Esophagus muscularis mucosa (tissue), 4 donors: ENCODE data around the gene ZNF213. TPM values are rescaled to one million over a fixed set of nuclear protein-coding genes. Genes with fewer than 3 reads are reported as not detected.

ENCODE experiments used
- DNase-seq: peaks from one replicate; pipeline ENCODE4 v3.0.0-alpha.2; 2017; ENCODE audit errors: extremely low spot score
- H3K27ac ChIP-seq, 4 donors: fragments of 200-600 bp; sonication (generic); replicated peaks in 1 of 4; 1 replicate in 3 of 4; 2 replicates in 1 of 4; pipeline ENCODE4 v1.5.1; 2016 to 2019; ENCODE audit warnings: mild to moderate bottlenecking in 1 of 4
- H3K27me3 ChIP-seq, 4 donors: fragments of 200-600 bp; sonication (generic); one replicate each; pipeline versions ENCODE4 v1.5.1 to v1.6.0; 2016 to 2019
- H3K36me3 ChIP-seq, 4 donors: fragments of 200-600 bp; sonication (generic); one replicate each; pipeline ENCODE4 v1.5.1; 2016 to 2019
- H3K4me1 ChIP-seq, 4 donors: fragments of 200-600 bp; sonication (generic); one replicate each; pipeline ENCODE4 v1.5.1; 2016 to 2019
- H3K4me3 ChIP-seq, 4 donors: fragments of 200-600 bp; sonication (generic); 1 replicate in 2 of 4; 2 replicates in 2 of 4; pipeline ENCODE4 v1.5.1; 2016 to 2019; ENCODE audit warnings: mild to moderate bottlenecking in 4 of 4, moderate library complexity in 1 of 4
- H3K9me3 ChIP-seq, 4 donors: fragments of 200-600 bp; sonication (generic); 1 replicate in 3 of 4; 2 replicates in 1 of 4; pipeline ENCODE4 v1.5.1; 2016 to 2019
- EP300 ChIP-seq: sonication (generic); formaldehyde crosslinking; IDR thresholded peaks from one replicate; pipeline ENCODE4 v1.6.1; 2017; ENCODE audit warnings: antibody characterized with exemption
- POLR2A ChIP-seq: fragments of 450-650 bp; IDR thresholded peaks from one replicate; pipeline ENCODE4 v1.6.1; 2017; ENCODE audit warnings: antibody characterized with exemption, moderate library complexity, mild to moderate bottlenecking, low read depth
- POLR2AphosphoS5 ChIP-seq, 2 donors: sonication (generic); formaldehyde crosslinking; IDR thresholded peaks; one replicate each; pipeline ENCODE4 v1.6.1; 2017; ENCODE audit warnings: antibody characterized with exemption in 2 of 2
- WGBS: methylation state at CpG from one replicate; pipeline ENCODE4 v1.1.5; 2018; 5-methylcytosine and 5-hydroxymethylcytosine counted together
- intact Hi-C: fragments of 100-400 bp; cut with DNase I; formaldehyde crosslinking; loops from one replicate; pipeline ENCODE4 v1.15.1; 2023
- total RNA-seq, 4 donors: library from RNA; depleted of rRNA; stranded (reverse); fragments of >200 nt; gene quantifications; one replicate each; pipeline versions ENCODE4 v1.1.0 to v1.2.1, GENCODE V29; 2016
- TF ChIP-seq, protein P1 (sequence below), 3 experiments: fragments of 200-600 bp in 2 of 3; fragments of 450-650 bp in 1 of 3; sonication (generic) in 2 of 3; IDR thresholded peaks; one replicate each; pipeline ENCODE4 v1.5.1; 2017 to 2019; ENCODE audit warnings: antibody characterized with exemption in 3 of 3, mild to moderate bottlenecking in 2 of 3, moderate library complexity in 1 of 3

The ZNF213 gene
- total RNA-seq, 4 donors from 2014 or later: 8.4 to 18.3 (median 13.5) TPM

DNA sequence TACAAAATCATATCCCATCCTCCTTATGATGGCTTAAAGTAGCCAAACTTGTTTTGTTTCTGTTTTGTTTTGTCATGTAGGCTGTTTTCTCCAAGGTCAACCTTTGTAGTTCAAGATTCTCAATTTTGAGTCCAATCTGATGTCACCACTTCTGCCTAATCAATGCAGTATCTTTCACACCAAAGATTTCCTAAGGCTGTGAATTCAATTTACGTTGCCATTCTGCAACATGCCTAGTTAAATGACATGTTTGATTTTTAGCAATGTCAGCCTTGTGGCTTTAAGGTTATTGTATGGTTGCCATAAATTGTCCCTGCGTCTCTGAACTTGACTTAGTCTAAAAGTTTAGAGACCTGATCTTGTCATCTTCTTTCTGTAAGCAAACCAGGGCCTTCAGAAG is 20.4 kb downstream of the ZNF213 start:
- Histone ChIP-seq H3K9me3 (no peaks in the 10 kb centered on the region), H3K36me3 (no peaks in the 10 kb centered on the region), H3K4me3 (no peak overlapping the region), H3K27me3 (peaks cover 0 to 10% (median 4%) of the 10 kb centered on the region in 4 donors), H3K4me1 (peaks cover 24 to 58% (median 52%) of the 10 kb centered on the region in 4 donors), H3K27ac (no peak overlapping the region)
- WGBS: 88% methylated on average over 2 of the region's 2 CpGs
- no peak for TF ChIP-seq POLR2A
- TF ChIP-seq, protein P1, sequence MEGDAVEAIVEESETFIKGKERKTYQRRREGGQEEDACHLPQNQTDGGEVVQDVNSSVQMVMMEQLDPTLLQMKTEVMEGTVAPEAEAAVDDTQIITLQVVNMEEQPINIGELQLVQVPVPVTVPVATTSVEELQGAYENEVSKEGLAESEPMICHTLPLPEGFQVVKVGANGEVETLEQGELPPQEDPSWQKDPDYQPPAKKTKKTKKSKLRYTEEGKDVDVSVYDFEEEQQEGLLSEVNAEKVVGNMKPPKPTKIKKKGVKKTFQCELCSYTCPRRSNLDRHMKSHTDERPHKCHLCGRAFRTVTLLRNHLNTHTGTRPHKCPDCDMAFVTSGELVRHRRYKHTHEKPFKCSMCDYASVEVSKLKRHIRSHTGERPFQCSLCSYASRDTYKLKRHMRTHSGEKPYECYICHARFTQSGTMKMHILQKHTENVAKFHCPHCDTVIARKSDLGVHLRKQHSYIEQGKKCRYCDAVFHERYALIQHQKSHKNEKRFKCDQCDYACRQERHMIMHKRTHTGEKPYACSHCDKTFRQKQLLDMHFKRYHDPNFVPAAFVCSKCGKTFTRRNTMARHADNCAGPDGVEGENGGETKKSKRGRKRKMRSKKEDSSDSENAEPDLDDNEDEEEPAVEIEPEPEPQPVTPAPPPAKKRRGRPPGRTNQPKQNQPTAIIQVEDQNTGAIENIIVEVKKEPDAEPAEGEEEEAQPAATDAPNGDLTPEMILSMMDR (IDR thresholded peaks at IDR 0.05): no peak
- TF ChIP-seq EP300: no peak
- no peak for TF ChIP-seq POLR2AphosphoS5 (IDR thresholded peaks at IDR 0.05)
- intact Hi-C loops: no loop called here
- no peak for DNase-seq

GRCh38 chr16:3155972-3156371 is 21.1 kb downstream of the ZNF213 start:
- H3K27ac ChIP-seq: no peak overlapping the region
- no peaks in the 10 kb centered on the region for H3K9me3 ChIP-seq
- peaks cover 27 to 57% (median 48%) of the 10 kb centered on the region in 4 donors for H3K4me1 ChIP-seq
- peaks cover 0 to 17% (median 6%) of the 10 kb centered on the region in 4 donors for H3K27me3 ChIP-seq
- TF ChIP-seq POLR2A: no peak
- TF ChIP-seq POLR2AphosphoS5 (IDR thresholded peaks at IDR 0.05): no peak
- TF ChIP-seq EP300: no peak
- TF ChIP-seq, protein P1 (IDR thresholded peaks at IDR 0.05): no peak
- intact Hi-C loops: no loop called here
- H3K36me3 ChIP-seq: no peaks in the 10 kb centered on the region
- DNase-seq: no peak
- 90% methylated on average over 3 of the region's 3 CpGs for WGBS
- H3K4me3 ChIP-seq: no peak overlapping the region

- H3K27me3 ChIP-seq: peaks cover 0 to 30% (median 6%) of the 10 kb centered on the region in 4 donors
- intact Hi-C loops: no loop called here
- H3K9me3 ChIP-seq: no peaks in the 10 kb centered on the region
- 1% methylated on average over 37 of the region's 59 CpGs for WGBS
- peak overlapping the region; percentile 80 to 95 (median 86) for H3K27ac ChIP-seq
- TF ChIP-seq, protein P1 (IDR thresholded peaks at IDR 0.05): no peak
- TF ChIP-seq POLR2A (no peak), POLR2AphosphoS5 (IDR thresholded peaks at IDR 0.05) (no peak), EP300 (no peak)
- H3K36me3 ChIP-seq: no peaks in the 10 kb centered on the region
- peaks cover 18 to 42% (median 33%) of the 10 kb centered on the region in 4 donors for H3K4me1 ChIP-seq
- H3K4me3 ChIP-seq: peak overlapping the region; percentile 70 to 96 (median 84)
- no peak for DNase-seq
Measured at GRCh38 chr16:3157229-3158025, 22.6 kb downstream of the ZNF213 start.

GRCh38 chr16:3158026-3158509 is 23.2 kb downstream of the ZNF213 start:
- H3K36me3 ChIP-seq: no peaks in the 10 kb centered on the region
- TF ChIP-seq EP300: no peak
- H3K27me3 ChIP-seq: peaks cover 0 to 32% (median 6%) of the 10 kb centered on the region in 4 donors
- WGBS: 6% methylated on average over 7 of the region's 27 CpGs
- H3K4me1 ChIP-seq: peaks cover 18 to 37% (median 30%) of the 10 kb centered on the region in 4 donors
- intact Hi-C loops: no loop called here
- H3K4me3 ChIP-seq: peak overlapping the region; percentile 70 to 96 (median 84)
- DNase-seq: no peak
- H3K27ac ChIP-seq: peak overlapping the region; percentile 80 to 95 (median 86)
- H3K9me3 ChIP-seq: no peaks in the 10 kb centered on the region

- Histone ChIP-seq H3K36me3 (no peaks in the 10 kb centered on the region), H3K27ac (peak overlapping the region; percentile 80 to 95 (median 86)), H3K4me1 (peaks cover 18 to 37% (median 30%) of the 10 kb centered on the region in 4 donors), H3K4me3 (peak overlapping the region; percentile 70 to 96 (median 84)), H3K27me3 (peaks cover 0 to 38% (median 6%) of the 10 kb centered on the region in 4 donors), H3K9me3 (no peaks in the 10 kb centered on the region)
- peak; percentile 97 for DNase-seq
- intact Hi-C loops: no loop called here
- WGBS: 1% methylated on average over 37 of the region's 70 CpGs
- peak in 1 of 2 donors; percentile 71 for TF ChIP-seq POLR2AphosphoS5 (IDR thresholded peaks at IDR 0.05)
- TF ChIP-seq, protein P1 (IDR thresholded peaks at IDR 0.05): peak in 1 of 3 experiments; percentile 20
- no peak for TF ChIP-seq EP300
Measured at GRCh38 chr16:3158510-3159314, 23.9 kb downstream of the ZNF213 start.
